Astrocyte (in vitro differentiated cells and primary cell): Measurements from ENCODE around the gene PPP3CA. TPM values are rescaled to one million over a fixed set of nuclear protein-coding genes. Genes with fewer than 3 reads are reported as not detected.

ENCODE experiments used
- DNase-seq: peaks from one replicate; pipeline ENCODE4 v3.0.0-alpha.2; 2010; ENCODE audit warnings: low read depth
- FAIRE-seq: peaks from 2 replicates; lab custom pipeline; 2011; peaks lifted over from hg19 to GRCh38; lab: Jason Lieb, UNC
- H2AFZ ChIP-seq: 2 replicates; pipeline ENCODE4 v1.6.0; 2012; ENCODE audit warnings: low read depth, low read length, inconsistent platforms
- H3K27ac ChIP-seq: 2 replicates; pipeline ENCODE4 v1.5.1; 2011; ENCODE audit warnings: low read depth, low read length, inconsistent platforms
- H3K27me3 ChIP-seq: 2 replicates; pipeline ENCODE4 v1.6.0; 2011; ENCODE audit warnings: low read length, inconsistent platforms; ENCODE audit not compliant: insufficient read depth
- H3K36me3 ChIP-seq: 2 replicates; pipeline ENCODE4 v1.5.1; 2011; ENCODE audit warnings: low read length, inconsistent platforms; ENCODE audit not compliant: insufficient read depth
- H3K4me1 ChIP-seq: 2 replicates; pipeline ENCODE4 v1.5.1; 2011; ENCODE audit warnings: low read length, inconsistent platforms; ENCODE audit not compliant: insufficient read depth
- H3K4me2 ChIP-seq: 2 replicates; pipeline ENCODE4 v1.6.0; 2012; ENCODE audit warnings: low read length, inconsistent platforms
- H3K4me3 ChIP-seq: 2 replicates; pipeline ENCODE4 v1.5.1; 2011; ENCODE audit warnings: low read depth, mild to moderate bottlenecking, low read length, inconsistent platforms; ENCODE audit not compliant: insufficient read depth
- H3K79me2 ChIP-seq: 2 replicates; pipeline ENCODE4 v1.6.0; 2012; ENCODE audit warnings: mild to moderate bottlenecking, low read length, inconsistent platforms; ENCODE audit not compliant: insufficient read depth
- H3K9ac ChIP-seq: 2 replicates; pipeline ENCODE4 v1.6.0; 2012; ENCODE audit warnings: mild to moderate bottlenecking, low read length, inconsistent platforms
- H3K9me3 ChIP-seq: 2 replicates; pipeline ENCODE4 v1.5.1; 2012; ENCODE audit warnings: low read depth, mild to moderate bottlenecking, low read length, inconsistent platforms; ENCODE audit not compliant: insufficient read depth
- H4K20me1 ChIP-seq: 2 replicates; pipeline ENCODE4 v1.6.0; 2012; ENCODE audit warnings: low read length, inconsistent platforms; ENCODE audit not compliant: insufficient read depth
- H3K27ac Mint-ChIP-seq: one replicate; pipeline ENCODE4 v1.8.0; 2021; ENCODE audit warnings: mild to moderate bottlenecking, mixed read lengths; ENCODE audit not compliant: unreplicated experiment
- H3K27me3 Mint-ChIP-seq: one replicate; pipeline ENCODE4 v1.8.0; 2021; ENCODE audit warnings: low read depth, mixed read lengths; ENCODE audit not compliant: unreplicated experiment
- H3K36me3 Mint-ChIP-seq: one replicate; pipeline ENCODE4 v1.8.0; 2021; ENCODE audit warnings: low read depth, mixed read lengths; ENCODE audit not compliant: unreplicated experiment
- H3K4me1 Mint-ChIP-seq: one replicate; pipeline ENCODE4 v1.8.0; 2021; ENCODE audit warnings: low read depth, mixed read lengths; ENCODE audit not compliant: unreplicated experiment
- H3K4me3 Mint-ChIP-seq: one replicate; pipeline ENCODE4 v1.8.0; 2021; ENCODE audit warnings: mild to moderate bottlenecking, moderate library complexity, mixed read lengths; ENCODE audit not compliant: unreplicated experiment
- H3K9me3 Mint-ChIP-seq: one replicate; pipeline ENCODE4 v1.8.0; 2021; ENCODE audit warnings: mild to moderate bottlenecking, mixed read lengths; ENCODE audit not compliant: unreplicated experiment
- CTCF ChIP-seq: IDR thresholded peaks from 2 replicates; pipeline ENCODE4 v1.5.1; 2011; ENCODE audit warnings: low read depth, mild to moderate bottlenecking, inconsistent platforms, low read length, moderate library complexity; ENCODE audit not compliant: insufficient read depth
- EZH2 ChIP-seq: IDR thresholded peaks from 2 replicates; pipeline ENCODE4 v1.6.1; 2012; ENCODE audit warnings: mild to moderate bottlenecking, low read length, inconsistent platforms; ENCODE audit not compliant: insufficient read depth
- total RNA-seq: library from RNA; stranded (reverse); gene quantifications from 2 replicates; pipeline ENCODE4 v1.2.1, GENCODE V29; 2021

Gene PPP3CA
- total RNA-seq, 1 donor from 2014 or later, result 101 TPM

DNA sequence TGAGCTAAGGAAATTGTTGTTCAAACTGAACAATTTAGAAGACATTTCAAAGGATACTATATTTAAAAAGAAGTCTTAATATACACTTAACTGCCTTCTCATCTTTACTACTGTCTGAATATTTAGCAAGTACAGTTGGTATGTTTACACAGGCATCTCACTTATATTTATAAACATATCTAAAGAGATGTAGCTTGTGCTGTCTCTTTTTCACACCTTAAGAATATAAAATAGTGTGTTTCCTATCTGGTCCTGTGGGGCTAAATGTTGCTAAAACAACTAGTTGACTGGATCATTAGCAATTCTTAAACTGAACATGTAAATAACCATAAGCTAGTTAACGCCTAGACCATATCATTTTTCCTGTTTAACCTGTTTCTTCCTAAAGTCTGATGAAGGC, 336.3 kb downstream of the PPP3CA start:
- H3K9me3 ChIP-seq, result no peaks in the 10 kb centered on the region
- Mint-ChIP-seq H3K4me3 (no peak overlapping the region), H3K36me3 (no peaks in the 10 kb centered on the region), H3K4me1 (peaks cover 11% of the 10 kb centered on the region), H3K9me3 (peaks cover 2% of the 10 kb centered on the region), H3K27ac (no peak overlapping the region), H3K27me3 (no peaks in the 10 kb centered on the region)
- FAIRE-seq, result no peak
- DNase-seq, result no peak
- H3K9ac ChIP-seq, result no peak overlapping the region
- H3K27ac ChIP-seq, result no peak overlapping the region
- no peak for TF ChIP-seq CTCF
- TF ChIP-seq EZH2, result no peak
- H3K27me3 ChIP-seq, result no peaks in the 10 kb centered on the region
- H3K4me2 ChIP-seq, result no peak overlapping the region
- no peaks in the 10 kb centered on the region for H4K20me1 ChIP-seq
- H2AFZ ChIP-seq, result no peak overlapping the region
- H3K4me1 ChIP-seq, result no peaks in the 10 kb centered on the region
- H3K4me3 ChIP-seq, result no peak overlapping the region
- H3K79me2 ChIP-seq, result no peaks in the 10 kb centered on the region
- H3K36me3 ChIP-seq, result no peaks in the 10 kb centered on the region

DNA sequence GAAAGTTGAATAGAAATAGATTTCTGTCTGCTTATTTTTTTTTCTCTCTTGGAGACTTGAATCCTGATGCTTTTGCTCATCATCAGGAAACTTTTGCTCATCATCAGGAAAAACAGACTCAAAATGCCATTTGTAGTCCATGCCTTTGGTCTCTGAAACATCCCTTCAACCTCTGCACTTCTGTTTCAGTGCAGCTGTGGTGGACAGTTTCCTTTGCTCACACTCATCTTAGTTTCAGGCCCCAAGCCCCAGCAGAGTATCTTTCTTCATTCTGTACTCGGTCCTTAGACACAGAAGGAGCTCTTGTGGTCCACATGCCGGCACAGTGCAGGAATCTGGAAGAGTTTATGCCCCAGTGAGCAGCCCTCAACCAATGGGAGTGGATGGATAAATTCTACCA, 337.9 kb downstream of the PPP3CA start:
- no peak overlapping the region for H3K27ac ChIP-seq
- H3K36me3 Mint-ChIP-seq, result no peaks in the 10 kb centered on the region
- H3K9me3 ChIP-seq, result no peaks in the 10 kb centered on the region
- H3K27me3 ChIP-seq, result no peaks in the 10 kb centered on the region
- H3K36me3 ChIP-seq, result no peaks in the 10 kb centered on the region
- no peak overlapping the region for H3K27ac Mint-ChIP-seq
- H3K79me2 ChIP-seq, result no peaks in the 10 kb centered on the region
- H3K9ac ChIP-seq, result no peak overlapping the region
- H3K9me3 Mint-ChIP-seq, result peaks cover 5% of the 10 kb centered on the region
- no peak overlapping the region for H3K4me3 ChIP-seq
- H2AFZ ChIP-seq, result no peak overlapping the region
- H3K4me2 ChIP-seq, result no peak overlapping the region
- no peaks in the 10 kb centered on the region for H4K20me1 ChIP-seq
- peaks cover 5% of the 10 kb centered on the region for H3K4me1 Mint-ChIP-seq
- no peak for DNase-seq
- TF ChIP-seq EZH2 (no peak), CTCF (no peak)
- no peaks in the 10 kb centered on the region for H3K4me1 ChIP-seq
- H3K4me3 Mint-ChIP-seq, result no peak overlapping the region
- no peaks in the 10 kb centered on the region for H3K27me3 Mint-ChIP-seq
- FAIRE-seq, result no peak

GRCh38 chr4:101008503-101008902, 338.8 kb downstream of the PPP3CA start:
- Histone ChIP-seq H3K9ac (no peak overlapping the region), H3K27me3 (no peaks in the 10 kb centered on the region), H3K4me3 (no peak overlapping the region), H2AFZ (no peak overlapping the region), H4K20me1 (no peaks in the 10 kb centered on the region), H3K4me1 (no peaks in the 10 kb centered on the region), H3K9me3 (no peaks in the 10 kb centered on the region), H3K27ac (no peak overlapping the region), H3K79me2 (no peaks in the 10 kb centered on the region), H3K36me3 (no peaks in the 10 kb centered on the region), H3K4me2 (no peak overlapping the region)
- H3K4me1 Mint-ChIP-seq, result peaks cover under 1% of the 10 kb centered on the region
- no peak overlapping the region for H3K27ac Mint-ChIP-seq
- H3K4me3 Mint-ChIP-seq, result no peak overlapping the region
- DNase-seq, result no peak
- no peak for FAIRE-seq
- no peaks in the 10 kb centered on the region for H3K27me3 Mint-ChIP-seq
- H3K36me3 Mint-ChIP-seq, result no peaks in the 10 kb centered on the region
- peaks cover 5% of the 10 kb centered on the region for H3K9me3 Mint-ChIP-seq
- no peak for TF ChIP-seq EZH2
- no peak for TF ChIP-seq CTCF
